Measurements from ENCODE around the gene NOX5.
A peak's percentile ranks its signal among the peaks of the same experiment; 100 is the strongest.
"Not testable (repeated sequence)": the region's sequence is repeated elsewhere in the genome, so short reads cannot be mapped to it uniquely, and the experiment has no call there.

The NOX5 gene

DNA sequence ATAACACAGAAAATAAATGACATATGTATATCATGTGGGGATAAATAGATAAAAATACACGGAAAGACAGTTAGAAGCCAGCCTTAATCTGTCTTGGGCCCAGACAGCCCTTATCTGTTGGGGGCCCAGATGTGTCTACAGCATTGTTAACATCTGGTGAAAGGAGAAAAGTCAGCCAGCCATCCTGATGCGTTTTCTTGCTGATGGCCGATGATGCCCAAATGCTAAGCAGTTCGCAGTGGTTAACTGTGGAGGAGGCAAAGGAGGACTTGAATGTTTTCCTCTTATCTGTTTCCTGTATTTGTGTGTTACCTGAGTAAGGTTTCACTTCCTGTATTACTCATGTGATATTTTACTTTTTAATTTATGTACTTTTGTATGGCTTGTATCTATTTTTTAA lies 46.2 kb downstream of the NOX5 start:
- DNase-seq: peak; percentile 40

DNA sequence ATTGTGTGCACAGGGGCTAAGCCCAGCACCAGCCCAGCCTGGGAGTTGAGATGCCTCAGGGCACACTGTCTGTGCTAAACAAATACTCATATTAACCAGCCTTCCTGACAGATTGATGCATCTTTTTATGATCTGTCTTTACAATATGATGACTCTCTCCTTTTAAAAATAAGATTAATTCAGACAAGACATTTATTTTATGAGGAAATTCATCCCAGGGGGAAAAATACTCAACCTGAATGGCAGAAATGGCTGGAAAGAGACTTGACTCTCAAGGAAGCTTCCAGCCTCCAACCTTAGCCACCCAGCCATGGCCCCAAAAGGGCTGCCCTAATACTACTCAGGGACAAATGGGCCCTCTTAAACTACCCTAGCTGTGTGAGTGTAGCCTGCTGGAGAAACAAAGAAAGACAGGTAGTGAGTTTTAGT lies 46.9 kb downstream of the NOX5 start:
- no peak for DNase-seq

DNA sequence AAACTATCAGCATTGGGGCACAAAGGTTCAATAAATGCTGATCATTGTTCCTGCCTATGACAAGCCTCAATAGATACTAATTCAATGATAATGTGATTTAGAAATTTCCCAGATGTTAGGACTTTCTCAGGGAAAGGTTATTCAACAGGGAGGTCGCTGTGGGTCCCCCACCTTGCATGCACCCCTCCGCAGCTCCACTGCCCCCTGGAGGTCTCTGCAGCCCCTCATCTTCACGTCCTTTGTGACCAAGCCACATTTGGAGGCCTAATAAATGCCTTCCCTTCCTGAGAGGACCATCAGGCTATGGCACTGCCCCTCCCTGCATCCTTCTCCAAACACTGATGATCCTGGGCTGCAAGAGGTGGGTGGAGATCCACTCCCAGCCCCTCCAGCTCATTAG lies 50.2 kb downstream of the NOX5 start:
- DNase-seq: no peak

DNA sequence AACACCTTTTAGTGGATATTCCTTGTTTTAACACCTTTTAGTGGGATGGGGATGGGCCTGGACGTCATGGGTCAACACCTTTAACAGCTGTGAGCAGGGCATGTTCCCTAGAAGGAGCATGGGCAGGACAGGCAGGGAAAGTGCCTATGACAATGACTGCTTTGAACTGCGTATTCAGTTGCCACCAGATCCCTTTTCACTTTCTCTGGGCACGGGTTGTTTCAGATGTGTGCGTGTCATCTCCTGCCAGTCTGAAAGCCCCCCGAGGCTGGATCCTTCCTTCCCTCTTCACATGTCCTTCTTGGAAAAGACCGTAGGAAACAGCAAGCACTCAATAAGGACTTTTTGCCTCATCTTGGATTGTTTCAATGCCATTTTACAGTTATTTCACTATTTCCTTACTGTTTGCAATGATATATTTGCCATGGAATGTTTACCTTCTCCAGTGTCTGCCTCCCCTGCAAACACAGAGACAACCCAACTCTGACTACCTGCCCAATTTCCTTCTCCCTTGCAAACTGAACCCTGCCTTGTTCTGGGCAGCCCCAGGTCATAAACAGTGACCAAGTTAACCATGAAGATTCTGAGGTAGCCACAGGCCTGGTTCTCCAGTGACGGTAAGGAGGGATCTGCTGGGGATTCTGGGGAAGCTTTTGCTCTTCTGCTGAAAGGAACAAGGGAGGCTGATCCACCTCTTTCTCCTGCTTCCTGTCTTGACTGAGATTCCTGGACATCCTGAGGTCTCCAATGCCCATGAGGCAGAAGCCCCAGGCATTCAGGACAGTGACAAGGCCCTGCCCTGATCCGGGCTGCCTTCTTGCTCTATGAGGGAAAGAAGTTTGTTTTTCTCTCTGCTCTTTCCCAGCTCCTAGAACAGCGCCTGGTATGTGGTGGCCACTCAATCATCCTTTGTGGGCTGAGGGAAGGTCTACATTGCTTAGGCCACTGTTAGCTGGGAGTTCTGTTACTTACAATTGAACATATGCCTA lies 51.8 kb downstream of the NOX5 start:
- DNase-seq: no peak

DNA sequence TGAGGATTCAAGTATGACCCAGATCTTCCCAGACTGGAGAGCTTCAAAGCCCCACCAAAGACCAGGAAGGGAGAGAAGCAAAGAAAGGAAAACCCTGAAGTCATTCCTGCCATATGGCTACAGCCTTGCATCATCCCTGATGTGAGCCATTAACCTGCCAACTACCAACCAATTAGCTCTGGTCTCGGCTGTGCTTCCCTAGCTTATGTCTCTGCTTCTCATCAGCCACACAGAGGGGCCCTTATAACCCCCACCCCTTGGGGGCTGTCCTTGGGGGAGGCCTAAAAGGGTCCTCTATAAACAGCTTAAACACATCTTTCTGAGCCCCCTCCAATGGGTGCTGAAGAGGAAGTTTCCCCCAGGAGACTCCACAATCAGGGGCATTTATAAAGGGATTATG lies 52.8 kb downstream of the NOX5 start:
- DNase-seq: no peak

DNA sequence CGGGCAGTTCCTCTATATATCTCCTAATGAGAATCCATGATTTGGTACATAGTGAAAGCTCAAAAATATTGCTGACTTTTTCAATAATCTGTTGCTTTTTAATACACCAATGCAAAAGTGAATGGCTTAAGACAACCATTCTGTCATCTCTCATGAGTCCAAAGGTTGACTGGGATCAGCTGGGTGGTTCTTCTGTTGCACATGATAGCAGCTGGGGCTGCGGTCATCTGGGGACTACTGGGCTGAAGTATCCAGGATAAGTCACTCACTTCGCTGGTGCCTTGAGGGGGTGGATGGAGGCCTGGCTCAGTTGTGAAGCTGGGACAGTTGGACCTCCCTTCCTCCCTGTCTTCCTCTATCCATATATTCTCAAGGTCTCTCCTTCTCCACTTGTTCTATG lies 53.7 kb downstream of the NOX5 start:
- no peak for DNase-seq

DNA sequence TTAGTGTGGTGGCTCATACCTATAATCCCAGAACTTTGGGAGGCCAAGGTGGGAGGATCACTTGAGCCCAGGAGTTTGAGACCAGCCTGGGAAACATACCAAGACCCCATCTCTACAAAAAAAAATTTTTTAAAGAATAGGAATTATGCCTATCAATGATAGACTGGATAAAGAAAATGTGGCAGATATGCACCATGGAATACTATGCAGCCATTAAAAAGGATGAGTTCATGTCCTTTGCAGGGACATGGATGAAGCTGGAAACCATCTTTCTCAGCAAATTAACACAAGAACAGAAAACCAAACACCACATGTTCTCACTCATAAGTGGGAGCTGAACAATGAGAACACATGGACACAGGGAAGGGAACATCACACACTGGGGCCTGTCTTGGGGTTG lies 54.8 kb downstream of the NOX5 start:
- DNase-seq: not testable (repeated sequence)

DNA sequence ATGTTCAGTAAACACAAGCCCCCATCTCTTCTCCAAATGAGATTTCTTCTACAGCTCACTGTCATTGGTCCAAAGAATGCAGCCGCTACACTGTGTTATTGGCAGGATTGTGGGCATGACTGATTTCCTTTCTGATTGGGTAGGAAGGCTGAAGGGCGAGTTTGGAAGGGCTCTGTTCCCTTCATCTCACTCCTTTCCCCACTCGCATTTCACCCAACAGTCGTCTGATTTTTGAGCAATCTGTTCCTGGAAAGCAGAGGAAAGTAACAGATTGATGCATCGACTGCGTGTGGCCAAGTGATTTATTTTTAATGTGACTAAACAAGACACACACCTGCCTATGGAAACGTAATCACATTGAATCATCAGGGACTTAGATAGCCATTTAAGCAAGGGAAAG lies 55.5 kb downstream of the NOX5 start:
- DNase-seq: no peak

DNA sequence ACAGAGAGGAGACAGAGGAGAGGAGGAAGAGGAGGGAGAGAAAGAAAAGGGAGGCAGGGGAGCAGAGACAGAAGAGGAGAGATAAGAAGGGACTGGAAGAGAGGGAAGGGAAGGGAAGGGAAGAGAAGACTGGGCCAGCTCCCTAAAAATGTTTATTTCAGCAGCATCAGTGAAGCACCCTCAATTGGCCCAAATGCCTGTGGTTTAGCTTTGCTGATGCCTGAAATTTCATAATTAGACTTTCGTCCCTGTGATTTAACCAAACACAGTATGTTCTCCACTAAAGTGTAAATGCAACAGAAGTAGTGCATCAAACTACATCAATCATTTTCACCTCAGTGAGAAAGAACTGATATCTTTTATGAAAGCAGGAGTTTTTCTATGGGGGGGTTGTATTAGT lies 55.9 kb downstream of the NOX5 start:
- no peak for DNase-seq

DNA sequence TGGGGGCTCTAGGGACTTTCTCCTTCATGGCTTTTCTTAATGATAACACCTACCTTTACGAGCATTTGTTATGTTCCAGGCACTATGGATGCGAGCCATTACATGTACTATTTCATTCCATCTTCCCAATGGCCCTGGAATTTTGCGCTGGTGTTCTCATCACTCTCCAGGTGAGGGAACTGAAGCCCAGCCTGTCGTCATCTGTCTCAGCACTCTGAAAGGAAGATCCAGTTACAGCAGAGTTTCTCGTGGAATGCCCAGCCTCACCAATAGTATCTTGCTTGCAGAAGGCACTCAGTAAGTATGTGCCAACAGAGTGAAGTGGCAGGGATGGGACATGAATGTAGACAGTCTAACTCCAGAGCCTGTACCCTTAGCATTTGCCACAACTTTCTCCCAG lies 56.8 kb downstream of the NOX5 start:
- DNase-seq: no peak

DNA sequence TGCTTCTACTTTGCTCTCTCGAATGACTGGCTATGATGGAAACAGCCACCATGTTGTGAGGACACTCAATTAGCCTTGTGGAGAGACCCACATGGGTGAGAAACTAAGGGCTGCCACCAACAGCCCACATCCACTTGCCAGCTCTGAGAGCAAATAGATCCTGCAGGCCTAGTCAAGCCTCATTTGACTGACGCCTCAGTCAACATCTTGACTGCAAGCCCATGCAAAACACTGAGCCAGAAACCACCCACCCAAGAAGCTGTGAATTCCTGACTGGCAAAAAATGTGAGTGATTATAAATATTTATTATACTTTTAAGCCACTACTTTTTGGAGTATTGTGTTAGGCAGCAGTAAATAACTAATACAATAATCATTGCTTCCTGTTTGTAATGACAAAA lies 58.4 kb downstream of the NOX5 start:
- DNase-seq: no peak

DNA sequence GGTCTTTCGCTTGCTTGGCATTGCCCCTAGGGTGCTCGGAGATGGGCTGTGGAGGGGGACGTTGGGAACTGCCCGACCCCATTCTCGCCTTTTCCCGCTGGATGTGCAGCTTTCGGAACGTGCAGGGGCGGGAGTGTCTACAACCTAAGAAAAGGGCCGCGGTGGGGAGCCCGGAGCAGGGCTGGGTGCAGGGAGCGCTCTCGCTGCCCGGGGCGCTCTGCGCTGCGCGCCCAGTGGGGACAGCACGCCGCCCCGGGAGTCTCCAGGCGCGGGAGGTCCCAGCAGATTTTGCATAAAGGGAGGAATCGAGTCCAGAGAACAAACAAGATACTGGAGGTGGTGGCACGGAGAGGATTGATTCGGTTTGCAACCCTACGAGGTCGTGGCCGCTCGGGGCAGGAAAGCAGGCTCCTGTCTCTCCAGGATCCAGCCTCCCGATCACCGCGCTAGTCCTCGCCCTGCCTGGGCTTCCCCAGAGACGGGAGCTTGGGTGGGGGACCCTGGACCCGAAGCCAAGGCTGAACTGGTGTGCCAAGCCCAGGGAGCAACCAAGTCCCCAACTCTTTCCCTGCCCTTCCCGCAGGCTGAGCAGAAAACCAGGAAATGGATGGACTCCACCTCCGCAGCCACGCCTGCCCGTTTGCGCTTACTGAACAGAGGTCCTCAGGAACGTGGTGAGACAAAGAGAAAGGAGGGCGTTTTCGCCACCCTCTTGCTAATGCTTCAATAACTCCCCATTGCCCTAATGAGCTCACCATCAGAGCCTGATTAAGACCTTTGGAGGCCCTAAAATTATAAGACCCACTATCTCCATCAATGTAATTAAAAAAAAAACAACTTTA lies 59.7 kb downstream of the NOX5 start:
- no peak for DNase-seq

DNA sequence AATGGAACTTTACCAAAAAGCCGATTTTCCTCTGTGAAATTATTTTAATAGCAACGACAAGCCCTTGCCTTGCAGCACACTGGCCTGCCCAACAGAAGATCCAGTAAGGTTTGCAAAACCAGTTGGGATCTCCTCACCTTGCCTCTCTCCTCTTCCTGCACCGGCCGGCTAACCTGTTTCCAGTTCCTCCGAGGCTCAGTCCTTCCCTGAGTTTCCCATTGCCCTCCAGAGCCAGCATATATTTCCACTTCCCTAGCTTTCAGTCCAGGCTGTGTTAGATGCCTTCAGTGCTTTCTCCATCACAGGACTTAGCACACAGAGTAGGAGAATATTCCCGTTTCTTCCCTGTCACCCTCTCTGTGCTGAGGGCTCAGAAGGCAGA lies 60.3 kb downstream of the NOX5 start:
- no peak for DNase-seq

DNA sequence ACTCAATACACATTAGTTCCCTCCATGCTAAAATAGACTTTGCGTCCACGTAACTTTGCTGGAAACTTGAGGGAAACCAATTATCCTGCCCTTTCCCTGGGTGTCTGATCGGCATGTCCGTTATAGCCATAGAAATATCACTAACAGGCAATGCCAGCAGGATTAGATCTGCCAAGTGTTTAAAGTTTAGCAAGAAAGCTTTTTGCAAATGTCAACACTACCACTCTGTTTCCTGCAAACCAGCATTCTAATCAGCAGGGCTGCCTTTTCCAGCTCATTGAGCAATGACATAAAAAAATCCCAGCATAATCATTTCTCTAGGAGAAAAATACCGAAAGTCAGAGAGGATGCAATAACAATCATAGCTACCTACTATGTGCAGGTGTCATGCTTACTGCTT lies 60.9 kb downstream of the NOX5 start:
- DNase-seq: no peak

DNA sequence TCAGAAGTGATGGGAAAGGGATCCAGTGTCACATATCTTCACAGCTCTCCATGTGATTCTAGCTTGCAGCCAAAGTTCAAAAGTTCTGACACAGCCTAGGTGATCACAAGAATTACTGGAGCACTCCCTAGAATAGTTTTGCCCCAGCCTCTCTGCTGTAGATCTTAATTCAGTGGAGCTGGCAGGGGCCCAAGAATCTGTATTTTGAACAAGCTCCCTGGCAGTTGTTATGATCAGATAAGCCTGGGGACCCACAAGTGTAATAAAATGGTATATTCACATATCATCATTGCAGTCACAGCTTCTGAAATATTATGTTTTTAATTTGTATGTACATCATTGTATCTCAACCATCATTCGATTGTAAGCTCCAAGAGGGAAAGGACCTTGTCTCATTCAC lies 62.3 kb downstream of the NOX5 start:
- no peak for DNase-seq

DNA sequence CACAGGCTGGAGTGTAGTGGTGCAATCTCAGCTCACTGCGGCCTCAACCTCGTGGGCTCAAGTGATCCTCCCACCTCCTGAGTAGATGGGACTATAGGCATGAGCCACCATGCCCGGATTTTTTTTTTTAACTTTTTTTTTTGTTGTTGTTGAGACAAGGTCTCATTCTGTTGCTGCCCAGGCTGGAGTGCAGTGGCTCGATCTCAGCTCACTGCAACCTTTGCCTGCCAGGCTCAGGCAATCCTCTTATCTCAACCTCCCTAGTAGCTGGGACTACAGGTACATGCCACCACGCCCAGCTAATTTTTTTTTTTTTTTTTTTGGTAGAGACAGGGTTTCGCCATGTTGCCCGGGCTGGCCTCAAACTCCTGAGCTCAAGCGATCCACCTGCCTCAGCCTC lies 64.1 kb downstream of the NOX5 start:
- no peak for DNase-seq

DNA sequence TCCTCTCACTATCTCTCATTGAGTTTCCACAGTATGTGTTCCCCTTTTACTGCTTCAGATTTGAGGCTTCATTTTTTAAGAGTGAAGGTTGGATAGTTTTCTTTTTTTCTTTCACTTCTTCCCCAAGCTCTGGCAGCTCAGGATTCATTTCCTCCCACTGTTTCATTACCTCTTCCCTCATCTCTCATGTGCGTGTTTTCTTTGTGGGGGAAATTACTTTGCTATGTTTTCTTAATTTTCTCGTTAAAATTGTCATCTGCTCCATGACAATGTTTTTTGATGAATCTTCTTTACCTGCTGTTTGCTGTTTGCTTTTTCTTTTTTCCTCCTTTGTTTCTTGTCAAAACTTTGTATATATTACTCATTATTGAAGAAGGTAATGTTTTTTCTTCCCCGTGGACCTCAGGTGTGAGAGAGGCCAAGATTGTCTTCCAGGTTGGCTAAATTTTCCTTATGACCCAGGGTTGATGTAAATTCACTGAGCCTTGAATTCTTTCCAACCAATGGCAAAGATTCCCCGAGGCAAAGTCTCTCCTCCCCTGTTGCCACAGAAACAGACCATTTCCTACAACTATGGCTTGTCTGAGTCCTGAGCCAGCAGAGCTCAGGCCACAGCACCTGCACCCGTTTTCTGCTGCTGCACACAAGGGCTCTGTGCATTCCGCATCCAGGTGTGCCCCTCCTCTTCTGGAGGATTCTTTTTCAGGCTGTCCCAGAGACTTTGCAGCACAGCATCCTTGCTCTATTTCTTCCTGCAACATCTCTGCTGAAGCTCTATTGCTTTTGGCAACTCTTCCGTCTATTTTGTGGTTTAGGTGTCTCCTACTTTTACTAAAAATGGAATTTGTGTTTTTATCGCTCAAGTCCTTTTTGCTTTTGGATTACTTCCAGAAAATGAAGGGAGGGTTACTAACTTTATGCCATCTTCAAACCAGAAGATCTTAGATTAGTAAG lies 66.1 kb downstream of the NOX5 start:
- no peak for DNase-seq

DNA sequence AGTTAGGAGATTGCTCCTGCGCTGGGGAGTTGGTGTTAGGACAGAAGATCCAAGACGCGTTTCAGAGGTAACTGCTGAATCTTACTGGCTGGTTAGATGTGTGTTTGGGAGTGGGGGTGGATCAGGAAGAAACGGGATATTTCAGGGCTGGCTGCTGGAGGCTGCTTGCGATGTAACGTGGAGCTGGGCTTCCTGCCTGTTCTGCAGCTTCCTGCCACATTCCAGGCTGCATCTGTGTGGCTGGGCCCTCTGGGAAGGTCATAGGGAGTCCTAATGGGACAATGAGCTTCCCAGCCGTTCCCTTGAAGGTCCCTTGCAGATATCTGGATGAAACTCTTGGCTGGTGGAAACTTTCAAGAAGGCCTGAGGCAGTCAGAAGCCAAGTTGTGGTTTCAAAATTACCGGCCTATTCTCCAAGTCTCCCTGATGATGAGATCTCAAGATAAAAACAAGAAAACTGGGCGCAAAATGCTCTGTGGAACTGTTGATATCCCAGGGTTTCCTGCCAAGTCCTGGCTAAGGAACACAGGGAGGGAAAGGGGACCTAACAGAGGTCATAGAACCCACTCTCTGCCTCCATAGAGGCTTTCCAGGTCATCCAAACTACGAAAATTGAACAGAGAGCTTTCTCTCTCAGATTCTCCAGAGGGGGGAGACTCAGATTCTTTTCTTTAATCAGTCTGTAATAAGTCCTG lies 67.0 kb downstream of the NOX5 start:
- DNase-seq: no peak

DNA sequence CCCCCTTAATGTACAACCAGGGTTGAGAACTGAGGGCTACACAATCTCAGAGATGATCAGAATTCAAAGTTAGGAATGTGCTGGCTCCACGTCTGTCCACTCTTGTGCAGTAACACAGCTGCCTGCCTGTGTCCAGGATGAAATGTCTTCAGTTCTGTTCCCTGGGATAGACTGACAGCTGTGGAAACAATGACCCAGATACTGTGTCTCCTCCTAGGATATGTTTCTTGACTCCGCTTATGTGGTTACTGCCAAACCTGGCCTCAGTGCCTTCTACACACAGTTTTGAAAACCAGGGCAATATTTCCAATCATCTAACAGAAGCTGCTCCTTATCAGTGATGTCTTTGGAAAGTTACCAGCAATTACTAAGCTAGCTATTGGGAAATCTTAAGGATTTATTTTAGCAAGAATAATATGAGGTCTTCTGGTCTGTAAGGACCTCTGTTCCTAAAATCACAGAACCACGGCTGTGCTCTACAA lies 67.6 kb downstream of the NOX5 start:
- no peak for DNase-seq

DNA sequence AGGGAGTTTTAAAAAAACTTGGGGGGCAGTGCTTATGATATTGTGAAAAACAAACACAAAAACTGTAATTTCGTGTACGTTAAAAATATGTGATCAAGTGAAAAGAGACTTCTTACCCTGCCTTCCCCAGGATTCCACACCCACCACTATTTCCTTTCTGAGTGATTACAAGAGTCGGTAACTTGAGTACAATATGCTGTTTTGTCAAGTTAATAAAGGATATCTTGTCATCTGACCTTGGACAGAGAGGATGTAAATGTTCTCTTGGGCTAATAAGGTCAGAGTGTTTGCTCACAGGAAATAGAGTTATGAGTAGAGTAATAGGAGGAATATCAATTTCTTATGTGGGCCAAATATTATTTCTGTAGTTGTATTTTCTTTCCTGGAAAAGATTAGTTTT lies 68.1 kb downstream of the NOX5 start:
- peak; percentile 38 for DNase-seq

DNA sequence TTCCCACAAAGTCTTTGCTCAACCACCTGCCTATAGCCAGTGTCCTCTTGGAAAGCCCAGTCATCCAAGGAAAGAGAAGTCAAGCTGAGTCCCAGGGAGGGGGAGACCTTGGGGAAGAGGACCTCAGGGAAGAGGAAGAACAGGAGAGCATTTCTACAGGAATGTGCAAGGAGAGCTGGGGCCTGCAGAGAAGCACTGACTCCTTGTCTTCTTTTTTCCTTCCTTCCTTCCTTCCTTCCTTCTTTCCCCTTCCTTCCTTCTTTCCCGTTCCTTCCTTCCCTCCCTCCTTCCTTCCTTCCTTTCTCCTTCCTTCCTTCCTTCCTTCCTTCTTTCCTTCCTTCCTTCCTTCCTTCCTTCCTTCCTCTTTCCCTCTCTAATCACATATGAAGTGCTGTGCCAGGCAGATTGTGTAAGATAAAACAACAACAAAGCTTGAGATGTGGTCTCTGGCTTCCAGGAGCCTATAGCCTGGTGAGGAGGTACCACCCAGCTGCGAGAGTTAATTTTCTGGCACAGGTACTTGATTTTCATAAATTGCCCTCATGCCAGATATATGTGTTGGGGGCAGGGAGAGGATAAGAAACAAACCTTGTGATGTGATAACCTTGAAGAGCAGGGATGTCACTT lies 70.0 kb downstream of the NOX5 start:
- no peak for DNase-seq
